ENCODE measurements around the gene MAPK11.

Gene MAPK11

GRCh38 chr22:50224071-50224470 is 46.1 kb downstream of the MAPK11 start:
- no peak for DNase-seq (ENCODE audit: low spot score)

- DNase-seq (ENCODE audit: low spot score), result no peak
Observed at GRCh38 chr22:50222508-50222907, 47.7 kb downstream of the MAPK11 start.

- DNase-seq (ENCODE audit: low spot score), result no peak
Observed at GRCh38 chr22:50221410-50222300, 48.5 kb downstream of the MAPK11 start.

DNA sequence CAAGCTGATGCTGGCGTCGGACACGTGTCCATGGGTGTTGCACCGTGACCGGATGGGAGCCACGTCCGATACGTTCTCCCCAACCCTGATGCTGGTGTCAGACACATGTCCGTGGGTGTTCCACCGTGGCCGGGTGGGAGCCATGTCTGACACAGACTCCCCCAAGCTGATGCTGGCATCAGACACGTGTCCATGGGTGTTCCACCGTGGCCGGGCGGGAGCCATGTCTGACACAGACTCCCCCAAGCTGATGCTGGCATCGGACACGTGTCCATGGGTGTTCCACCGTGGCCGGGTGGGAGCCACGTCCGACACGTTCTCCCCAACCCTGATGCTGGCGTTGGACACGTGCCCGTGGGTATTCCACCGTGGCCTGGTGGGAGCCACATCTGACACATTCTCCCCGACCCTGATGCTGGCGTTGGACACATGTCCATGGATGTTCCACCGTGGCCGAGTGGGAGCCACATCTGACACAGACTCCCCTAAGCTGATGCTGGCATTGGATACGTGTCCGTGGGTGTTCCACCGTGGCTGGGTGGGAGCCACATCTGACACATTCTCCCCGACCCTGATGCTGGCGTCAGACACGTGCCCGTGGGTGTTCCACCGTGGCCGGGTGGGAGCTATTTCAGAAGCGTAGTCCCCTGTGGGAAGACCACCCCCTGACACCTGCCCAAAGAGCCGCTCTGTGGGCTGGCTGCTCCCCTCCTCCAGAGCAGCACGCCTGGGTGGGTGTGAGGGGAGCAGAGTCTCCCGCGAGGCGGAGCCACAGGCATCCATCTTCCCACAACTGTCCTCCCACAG is 49.4 kb downstream of the MAPK11 start:
- DNase-seq (ENCODE audit: low spot score), result no peak

- DNase-seq (ENCODE audit: low spot score), result no peak
Observed at GRCh38 chr22:50219800-50220602, 50.2 kb downstream of the MAPK11 start.

DNA sequence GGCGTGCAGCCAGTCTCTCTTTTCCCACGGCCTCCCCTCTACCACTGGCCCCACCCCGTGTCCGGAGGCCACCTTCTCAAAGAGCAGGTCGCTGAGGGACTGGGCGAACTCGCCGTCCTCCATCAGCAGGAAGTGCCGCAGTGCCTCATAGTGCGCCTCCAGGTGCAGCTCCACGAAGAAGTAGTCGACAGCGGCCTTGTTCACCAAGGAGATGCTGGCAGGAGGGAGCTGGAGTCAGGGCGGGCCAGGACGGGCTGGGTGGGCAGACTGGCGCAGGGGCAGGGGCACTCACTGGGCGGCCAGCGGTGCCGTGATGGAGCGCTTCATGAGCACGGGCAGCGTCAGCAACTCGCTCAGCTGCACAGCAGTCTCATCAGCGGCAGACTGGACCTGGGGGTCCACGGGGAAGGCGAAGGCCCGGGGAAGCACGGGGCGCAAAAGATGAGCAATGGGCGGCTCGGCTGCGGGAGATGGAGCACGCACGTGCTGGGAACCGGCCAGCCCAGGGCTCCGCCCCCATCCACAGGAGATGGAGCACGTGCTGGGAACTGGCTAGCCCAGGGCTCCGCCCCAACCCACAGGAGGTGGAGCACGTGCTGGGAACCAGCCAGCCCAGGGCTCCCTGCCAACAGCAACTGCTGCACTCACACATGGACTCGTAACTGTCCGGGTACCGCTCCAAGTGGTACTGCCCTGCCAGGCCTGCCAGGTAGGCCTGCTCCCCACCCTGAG is 51.0 kb downstream of the MAPK11 start:
- peak; percentile 75 for DNase-seq (ENCODE audit: low spot score)

DNA sequence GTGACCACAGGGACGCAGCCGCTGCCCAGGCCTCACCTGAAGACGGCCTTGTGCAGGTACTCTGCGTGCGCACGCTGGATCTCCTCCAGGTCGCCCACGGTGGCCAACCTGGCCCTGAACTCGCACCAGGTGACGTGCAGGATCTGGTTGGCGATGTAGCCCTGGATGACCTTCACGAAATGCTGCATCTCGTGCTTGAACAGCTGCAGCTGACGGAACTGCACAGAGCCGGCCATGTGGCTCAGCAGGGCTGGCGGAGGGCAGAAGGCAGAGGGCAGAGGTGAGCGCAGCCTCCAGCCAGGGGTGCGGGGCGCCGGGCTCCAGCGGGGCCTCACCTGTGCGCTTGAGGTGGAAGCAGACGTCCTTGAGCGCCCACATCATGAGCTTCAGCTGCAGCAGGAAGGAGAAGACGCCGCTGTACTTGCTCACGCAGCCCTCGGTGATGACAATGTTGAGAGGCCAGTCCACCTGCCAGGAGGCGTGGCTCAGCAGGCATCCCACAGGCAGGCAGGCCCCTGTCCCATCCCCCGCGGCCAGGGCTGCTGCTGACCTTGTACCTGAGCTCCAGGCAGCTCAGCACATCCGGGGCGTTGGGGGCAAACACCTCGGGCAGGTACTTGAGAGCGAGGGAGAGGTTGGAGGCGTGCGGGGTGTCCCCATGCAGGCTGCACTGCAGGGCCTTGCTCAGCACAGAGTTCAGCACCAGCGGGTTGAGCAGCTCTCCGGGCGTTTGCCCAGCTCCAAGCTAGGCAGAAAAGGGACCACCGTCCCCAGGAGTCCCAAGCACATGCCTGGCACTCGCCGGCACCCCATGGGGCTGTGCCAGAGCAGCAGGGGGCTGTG is 51.8 kb downstream of the MAPK11 start:
- no peak for DNase-seq (ENCODE audit: low spot score)

DNA sequence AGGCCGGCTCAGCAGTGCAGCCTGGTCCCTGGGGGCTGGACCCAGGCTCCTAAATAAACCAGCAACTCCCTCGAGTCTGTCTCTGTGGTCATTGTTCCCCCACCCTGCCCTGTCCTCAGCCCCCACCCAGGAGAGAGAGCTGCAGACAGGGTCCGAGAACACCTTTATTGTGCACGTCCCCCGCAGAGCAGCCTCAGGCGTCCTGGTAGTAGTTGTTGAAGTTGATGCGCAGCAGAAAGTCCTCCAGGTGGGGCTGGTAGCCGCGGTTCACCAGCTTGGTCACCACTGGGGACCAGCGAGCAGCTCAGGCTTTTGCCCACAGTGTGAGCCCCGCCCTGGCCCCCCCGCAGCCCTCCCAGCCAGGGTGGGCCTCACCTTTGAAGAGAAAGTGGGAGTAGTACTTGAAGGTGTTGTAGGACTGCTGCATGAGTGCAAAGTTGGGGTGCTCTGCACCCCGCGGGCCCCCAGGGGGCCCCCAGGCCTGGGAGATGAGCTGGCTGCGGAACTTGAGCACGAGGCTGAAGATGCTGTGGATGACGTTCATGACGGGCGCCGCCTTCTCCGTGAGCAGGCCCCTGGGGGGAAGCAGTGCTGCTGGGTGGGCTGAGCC is 52.5 kb downstream of the MAPK11 start:
- no peak for DNase-seq (ENCODE audit: low spot score)

GRCh38 chr22:50216684-50217520 is 53.3 kb downstream of the MAPK11 start:
- DNase-seq (ENCODE audit: low spot score), result no peak

DNA sequence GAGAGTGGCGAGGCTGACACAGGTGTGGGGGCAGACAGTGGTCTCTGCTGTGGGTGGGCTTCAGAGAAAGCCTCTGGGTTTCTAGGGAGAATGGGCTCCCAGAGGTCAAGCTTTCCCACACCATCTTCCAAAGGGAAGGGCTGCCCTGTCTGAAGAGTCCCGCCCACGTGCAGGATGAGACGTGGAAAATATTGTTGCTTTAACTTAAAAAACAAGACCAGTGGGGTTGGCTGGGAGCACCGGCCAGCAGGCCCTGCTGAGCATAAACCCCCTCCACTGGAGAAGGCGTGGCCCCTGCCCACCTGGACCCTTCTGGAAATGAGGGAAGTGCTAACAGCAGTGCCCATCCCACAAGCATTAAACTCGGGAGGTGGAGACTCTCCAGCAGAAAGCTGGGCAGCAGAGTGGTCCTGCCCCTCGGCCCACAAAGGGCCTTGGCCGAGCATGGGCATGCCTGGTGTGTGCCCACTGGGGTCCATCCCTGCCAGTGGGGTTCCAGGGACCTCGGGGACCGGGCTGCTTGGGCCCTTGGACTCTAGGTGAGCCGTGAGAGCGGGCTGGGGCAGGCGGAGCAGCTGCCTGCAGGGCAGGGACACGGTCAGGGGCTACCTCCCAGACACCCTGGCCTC is 54.0 kb downstream of the MAPK11 start:
- DNase-seq (ENCODE audit: low spot score), result no peak

DNA sequence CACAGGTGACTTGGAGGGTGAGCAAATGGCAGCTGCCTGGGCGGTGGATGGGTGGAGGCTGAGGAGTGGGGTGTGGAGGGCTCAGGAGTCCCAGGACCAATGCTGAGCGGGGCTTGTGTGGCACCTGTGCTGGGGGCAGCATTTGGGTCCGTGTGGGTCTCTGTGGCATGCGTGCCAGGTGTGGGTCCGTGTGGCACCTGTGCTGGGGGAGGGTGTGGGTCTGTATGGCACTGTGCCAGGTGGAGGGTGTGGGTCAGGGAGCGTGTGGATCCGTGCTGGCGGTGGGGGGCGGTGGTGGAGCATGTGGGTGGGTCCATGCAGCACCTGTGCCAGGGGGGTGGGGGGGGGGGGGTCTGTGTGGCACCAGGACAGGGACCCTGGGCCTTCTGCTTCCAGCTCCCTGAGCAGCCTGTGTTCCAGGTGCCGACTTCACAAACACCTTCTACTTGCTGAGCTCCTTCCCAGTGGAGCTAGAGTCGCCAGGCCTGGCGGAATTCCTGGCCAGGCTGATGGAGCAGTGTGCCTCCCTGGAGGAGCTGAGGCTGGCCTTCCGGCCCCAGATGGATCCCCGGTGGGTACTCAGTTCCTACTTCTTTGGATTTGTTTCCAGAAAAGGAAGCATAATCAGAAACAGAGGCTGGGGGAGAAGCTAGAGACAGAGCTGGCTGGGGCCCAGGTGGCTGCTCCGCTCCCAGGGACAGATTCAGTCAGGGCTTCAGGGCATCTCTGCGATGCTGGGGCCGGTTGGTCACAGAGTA is 54.7 kb downstream of the MAPK11 start:
- no peak for DNase-seq (ENCODE audit: low spot score)
